Measurements from ENCODE around the gene ARRDC1. TPM values are rescaled to one million over a fixed set of nuclear protein-coding genes. Genes with fewer than 3 reads are reported as not detected.

ARRDC1 gene
- total RNA-seq, 1 donor from 2014 or later = 69.1 TPM

DNA sequence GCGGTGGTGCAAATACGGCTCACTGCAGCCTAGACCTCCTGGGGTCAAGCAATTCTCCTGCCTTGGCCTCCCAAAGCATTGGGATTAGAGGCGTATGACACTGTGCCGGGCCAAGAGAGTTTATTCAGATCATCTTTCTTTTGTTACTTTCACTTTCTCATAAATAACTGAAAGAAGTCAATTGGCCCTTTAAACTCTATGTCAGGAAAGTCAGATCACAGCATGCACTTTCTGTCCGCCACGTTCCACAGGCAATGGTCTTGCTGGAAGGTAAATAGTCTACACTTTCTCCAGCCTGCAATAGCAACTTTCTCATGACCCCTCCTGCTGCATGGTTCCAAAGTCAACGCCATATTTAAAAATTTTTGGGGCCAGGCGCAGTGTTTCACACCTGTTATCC lies 6.5 kb upstream of the ARRDC1 start:
- H3K27me3 ChIP-seq = no peaks in the 10 kb centered on the region
- no peaks in the 10 kb centered on the region for H3K9me3 ChIP-seq
- H3K4me1 ChIP-seq = peaks cover 3% of the 10 kb centered on the region
- TF ChIP-seq, protein P1, sequence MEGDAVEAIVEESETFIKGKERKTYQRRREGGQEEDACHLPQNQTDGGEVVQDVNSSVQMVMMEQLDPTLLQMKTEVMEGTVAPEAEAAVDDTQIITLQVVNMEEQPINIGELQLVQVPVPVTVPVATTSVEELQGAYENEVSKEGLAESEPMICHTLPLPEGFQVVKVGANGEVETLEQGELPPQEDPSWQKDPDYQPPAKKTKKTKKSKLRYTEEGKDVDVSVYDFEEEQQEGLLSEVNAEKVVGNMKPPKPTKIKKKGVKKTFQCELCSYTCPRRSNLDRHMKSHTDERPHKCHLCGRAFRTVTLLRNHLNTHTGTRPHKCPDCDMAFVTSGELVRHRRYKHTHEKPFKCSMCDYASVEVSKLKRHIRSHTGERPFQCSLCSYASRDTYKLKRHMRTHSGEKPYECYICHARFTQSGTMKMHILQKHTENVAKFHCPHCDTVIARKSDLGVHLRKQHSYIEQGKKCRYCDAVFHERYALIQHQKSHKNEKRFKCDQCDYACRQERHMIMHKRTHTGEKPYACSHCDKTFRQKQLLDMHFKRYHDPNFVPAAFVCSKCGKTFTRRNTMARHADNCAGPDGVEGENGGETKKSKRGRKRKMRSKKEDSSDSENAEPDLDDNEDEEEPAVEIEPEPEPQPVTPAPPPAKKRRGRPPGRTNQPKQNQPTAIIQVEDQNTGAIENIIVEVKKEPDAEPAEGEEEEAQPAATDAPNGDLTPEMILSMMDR (IDR thresholded peaks at IDR 0.05) = no peak
- intact Hi-C loops (cut with DNase I) = no loop called here
- DNase-seq (no peak), ATAC-seq (no peak)
- H3K36me3 ChIP-seq = no peaks in the 10 kb centered on the region
- H3K4me3 ChIP-seq = no peak overlapping the region
- no peak overlapping the region for H3K27ac ChIP-seq

GRCh38 chr9:137602661-137603060 lies 2.8 kb upstream of the ARRDC1 start:
- intact Hi-C loops (cut with DNase I) = no loop called here
- no peaks in the 10 kb centered on the region for H3K27me3 ChIP-seq
- ATAC-seq (no peak), DNase-seq (no peak)
- no peak overlapping the region for H3K4me3 ChIP-seq
- no peak overlapping the region for H3K27ac ChIP-seq
- no peaks in the 10 kb centered on the region for H3K9me3 ChIP-seq
- H3K4me1 ChIP-seq = peaks cover 17% of the 10 kb centered on the region
- H3K36me3 ChIP-seq = no peaks in the 10 kb centered on the region
- TF ChIP-seq, protein P1 (IDR thresholded peaks at IDR 0.05) = no peak

DNA sequence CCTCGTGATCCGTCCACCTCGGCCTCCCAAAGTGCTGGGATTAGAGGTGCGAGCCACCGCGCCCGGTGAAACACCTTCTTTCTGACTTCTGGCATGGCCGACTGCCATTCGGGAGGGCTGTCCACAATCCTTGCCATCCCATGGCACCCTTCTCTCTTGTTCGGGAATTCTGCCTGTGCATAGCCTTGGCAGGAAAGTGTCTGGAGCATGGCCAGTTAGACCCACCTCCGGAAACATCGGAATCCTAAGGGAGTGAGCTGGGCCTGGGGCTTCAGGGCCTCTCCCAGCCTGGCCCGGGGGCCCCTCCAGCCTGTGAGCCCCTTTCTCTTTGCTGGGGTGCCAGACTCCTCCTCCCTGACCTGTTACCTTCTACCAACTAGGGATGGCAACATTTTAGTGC lies 1.6 kb upstream of the ARRDC1 start:
- intact Hi-C loops (cut with DNase I) = no loop called here
- TF ChIP-seq, protein P1 (IDR thresholded peaks at IDR 0.05) = no peak
- Histone ChIP-seq H3K4me3 (no peak overlapping the region), H3K9me3 (no peaks in the 10 kb centered on the region), H3K27ac (no peak overlapping the region), H3K36me3 (no peaks in the 10 kb centered on the region), H3K4me1 (peaks cover 29% of the 10 kb centered on the region), H3K27me3 (no peaks in the 10 kb centered on the region)
- no peak for DNase-seq
- ATAC-seq = no peak

DNA sequence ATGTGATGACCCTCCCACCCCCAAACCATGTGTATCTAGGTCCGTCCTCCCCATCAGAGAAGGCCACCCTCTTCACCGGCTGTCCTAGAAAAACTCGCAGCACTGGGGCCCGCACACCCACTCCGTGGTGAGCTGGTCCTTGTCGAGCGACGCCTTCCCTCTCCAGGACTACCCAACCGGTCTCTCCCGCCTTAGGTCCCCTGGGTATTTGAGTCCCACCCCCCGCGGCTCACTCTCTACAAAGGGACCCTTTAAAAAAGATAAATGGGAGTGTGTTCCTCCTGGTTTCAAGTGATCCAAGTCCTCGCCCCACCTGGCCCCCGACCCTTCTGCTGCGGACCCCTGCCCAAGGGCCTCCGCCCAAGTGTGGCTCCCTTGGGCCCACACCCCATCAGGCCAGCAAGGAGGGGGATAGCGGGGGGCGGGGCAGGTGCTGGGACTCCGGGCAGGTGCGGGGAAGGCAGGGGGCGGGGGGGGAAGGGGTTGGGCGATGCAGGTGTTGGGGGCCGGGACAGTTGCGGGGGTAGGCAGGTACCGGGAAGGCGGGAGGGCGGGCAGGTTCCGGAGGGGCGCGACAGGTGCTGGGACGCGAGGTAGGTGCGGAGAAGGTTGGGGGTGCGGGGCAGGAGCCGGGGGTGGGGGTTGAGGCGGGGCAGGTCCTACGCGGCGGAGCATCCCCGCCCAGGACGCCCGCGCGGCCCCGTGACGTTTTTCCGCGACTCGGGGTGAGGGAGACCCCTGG lies 970 bp upstream of the ARRDC1 start:
- ATAC-seq (no peak), DNase-seq (no peak)
- no peaks in the 10 kb centered on the region for H3K27me3 ChIP-seq
- no peaks in the 10 kb centered on the region for H3K36me3 ChIP-seq
- TF ChIP-seq, protein P1 (IDR thresholded peaks at IDR 0.05) = no peak
- H3K9me3 ChIP-seq = no peaks in the 10 kb centered on the region
- H3K27ac ChIP-seq = no peak overlapping the region
- peaks cover 35% of the 10 kb centered on the region for H3K4me1 ChIP-seq
- H3K4me3 ChIP-seq = peak overlapping the region; percentile 59
- intact Hi-C loops (cut with DNase I) = no loop called here

DNA sequence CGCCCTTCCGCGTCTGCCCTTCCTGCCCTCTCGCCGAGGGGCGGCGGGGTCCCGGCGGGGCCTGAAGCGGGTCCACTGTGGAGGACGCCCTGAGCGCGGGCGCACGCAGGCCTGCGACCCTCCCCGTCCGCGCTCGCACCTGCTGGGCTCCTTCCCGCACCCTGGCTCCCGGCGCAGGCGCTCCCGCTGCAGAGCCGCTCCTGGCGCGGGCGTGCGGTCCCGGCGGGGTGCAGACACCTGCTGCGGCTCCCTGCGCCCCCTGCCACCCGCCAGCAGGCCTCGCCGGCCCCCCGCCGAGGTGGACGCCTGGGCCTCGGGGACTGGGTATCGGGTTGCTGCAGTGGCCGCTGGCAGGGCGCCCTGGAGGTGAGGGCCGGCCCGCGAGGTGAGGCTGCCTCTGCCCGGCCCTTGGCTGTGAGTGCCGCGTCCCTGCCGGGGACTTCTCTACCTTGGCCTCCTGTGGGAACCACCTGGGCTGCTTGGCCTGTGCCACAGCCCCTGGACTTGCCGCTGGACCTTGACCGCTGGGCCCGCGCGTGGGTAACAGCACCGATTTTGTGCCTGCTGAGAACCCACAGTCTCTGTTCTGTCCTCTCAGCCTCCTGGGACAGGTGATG lies 627 bp downstream of the ARRDC1 start:
- DNase-seq (peak; percentile 86), ATAC-seq (peak; percentile 7)
- H3K27me3 ChIP-seq = no peaks in the 10 kb centered on the region
- TF ChIP-seq, protein P1 (IDR thresholded peaks at IDR 0.05) = no peak
- intact Hi-C loops (cut with DNase I) = no loop called here
- H3K4me3 ChIP-seq = peak overlapping the region; percentile 67
- no peaks in the 10 kb centered on the region for H3K36me3 ChIP-seq
- peak overlapping the region; percentile 89 for H3K27ac ChIP-seq
- H3K9me3 ChIP-seq = no peaks in the 10 kb centered on the region
- H3K4me1 ChIP-seq = peaks cover 41% of the 10 kb centered on the region

Data from upper lobe of right lung (tissue), 1 donor.